Raji (cell line): ENCODE measurements around the gene RALBP1.

Source experiments
- POLR2A ChIP-seq: IDR thresholded peaks from 2 replicates; pipeline ENCODE4 v1.6.1; 2011; ENCODE audit warnings: low read depth, low read length, control low read depth; ENCODE audit not compliant: insufficient read depth

RALBP1 gene

GRCh38 chr18:9581667-9582066, 106.4 kb downstream of the RALBP1 start:
- no peak for TF ChIP-seq POLR2A

- TF ChIP-seq POLR2A: no peak
Observed at GRCh38 chr18:9586814-9587213, 111.5 kb downstream of the RALBP1 start.
